Measurements from ENCODE around the gene NAV2. TPM values are rescaled to one million over a fixed set of nuclear protein-coding genes. Genes with fewer than 3 reads are reported as not detected.

Gene NAV2
- total RNA-seq, 1 experiment from 2014 or later: 22.7 TPM

GRCh38 chr11:20056109-20056949 lies 343.7 kb downstream of the NAV2 start:
- TF ChIP-seq TCF7L2 (IDR thresholded peaks at IDR 0.05; ENCODE audit: low read depth, low read length) (no peak), POLR2AphosphoS5 (IDR thresholded peaks at IDR 0.05; ENCODE audit: low read depth, low read length) (no peak), SIN3A (IDR thresholded peaks at IDR 0.05; ENCODE audit: borderline replicate concordance, insufficient read depth, low read depth, low read length) (no peak)
- TF ChIP-seq, protein P1, sequence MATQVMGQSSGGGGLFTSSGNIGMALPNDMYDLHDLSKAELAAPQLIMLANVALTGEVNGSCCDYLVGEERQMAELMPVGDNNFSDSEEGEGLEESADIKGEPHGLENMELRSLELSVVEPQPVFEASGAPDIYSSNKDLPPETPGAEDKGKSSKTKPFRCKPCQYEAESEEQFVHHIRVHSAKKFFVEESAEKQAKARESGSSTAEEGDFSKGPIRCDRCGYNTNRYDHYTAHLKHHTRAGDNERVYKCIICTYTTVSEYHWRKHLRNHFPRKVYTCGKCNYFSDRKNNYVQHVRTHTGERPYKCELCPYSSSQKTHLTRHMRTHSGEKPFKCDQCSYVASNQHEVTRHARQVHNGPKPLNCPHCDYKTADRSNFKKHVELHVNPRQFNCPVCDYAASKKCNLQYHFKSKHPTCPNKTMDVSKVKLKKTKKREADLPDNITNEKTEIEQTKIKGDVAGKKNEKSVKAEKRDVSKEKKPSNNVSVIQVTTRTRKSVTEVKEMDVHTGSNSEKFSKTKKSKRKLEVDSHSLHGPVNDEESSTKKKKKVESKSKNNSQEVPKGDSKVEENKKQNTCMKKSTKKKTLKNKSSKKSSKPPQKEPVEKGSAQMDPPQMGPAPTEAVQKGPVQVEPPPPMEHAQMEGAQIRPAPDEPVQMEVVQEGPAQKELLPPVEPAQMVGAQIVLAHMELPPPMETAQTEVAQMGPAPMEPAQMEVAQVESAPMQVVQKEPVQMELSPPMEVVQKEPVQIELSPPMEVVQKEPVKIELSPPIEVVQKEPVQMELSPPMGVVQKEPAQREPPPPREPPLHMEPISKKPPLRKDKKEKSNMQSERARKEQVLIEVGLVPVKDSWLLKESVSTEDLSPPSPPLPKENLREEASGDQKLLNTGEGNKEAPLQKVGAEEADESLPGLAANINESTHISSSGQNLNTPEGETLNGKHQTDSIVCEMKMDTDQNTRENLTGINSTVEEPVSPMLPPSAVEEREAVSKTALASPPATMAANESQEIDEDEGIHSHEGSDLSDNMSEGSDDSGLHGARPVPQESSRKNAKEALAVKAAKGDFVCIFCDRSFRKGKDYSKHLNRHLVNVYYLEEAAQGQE (IDR thresholded peaks at IDR 0.05; ENCODE audit: insufficient read depth in 1 of 2, low read depth in 2 of 2, low read length in 1 of 2): no peak
- TF ChIP-seq, protein P2, sequence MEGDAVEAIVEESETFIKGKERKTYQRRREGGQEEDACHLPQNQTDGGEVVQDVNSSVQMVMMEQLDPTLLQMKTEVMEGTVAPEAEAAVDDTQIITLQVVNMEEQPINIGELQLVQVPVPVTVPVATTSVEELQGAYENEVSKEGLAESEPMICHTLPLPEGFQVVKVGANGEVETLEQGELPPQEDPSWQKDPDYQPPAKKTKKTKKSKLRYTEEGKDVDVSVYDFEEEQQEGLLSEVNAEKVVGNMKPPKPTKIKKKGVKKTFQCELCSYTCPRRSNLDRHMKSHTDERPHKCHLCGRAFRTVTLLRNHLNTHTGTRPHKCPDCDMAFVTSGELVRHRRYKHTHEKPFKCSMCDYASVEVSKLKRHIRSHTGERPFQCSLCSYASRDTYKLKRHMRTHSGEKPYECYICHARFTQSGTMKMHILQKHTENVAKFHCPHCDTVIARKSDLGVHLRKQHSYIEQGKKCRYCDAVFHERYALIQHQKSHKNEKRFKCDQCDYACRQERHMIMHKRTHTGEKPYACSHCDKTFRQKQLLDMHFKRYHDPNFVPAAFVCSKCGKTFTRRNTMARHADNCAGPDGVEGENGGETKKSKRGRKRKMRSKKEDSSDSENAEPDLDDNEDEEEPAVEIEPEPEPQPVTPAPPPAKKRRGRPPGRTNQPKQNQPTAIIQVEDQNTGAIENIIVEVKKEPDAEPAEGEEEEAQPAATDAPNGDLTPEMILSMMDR (IDR thresholded peaks at IDR 0.05): no peak

GRCh38 chr11:20056950-20057943 lies 344.6 kb downstream of the NAV2 start:
- no peaks in the 10 kb centered on the region for H3K4me1 ChIP-seq (ENCODE audit: control insufficient read depth, insufficient read depth, low read length)
- CTCF ChIA-PET: interaction anchor here (0.6 kb wide), 1 partner anchor 742 kb away, joined by 3 read pairs; no protein-coding TSS in a partner anchor
- H3K27ac ChIP-seq (ENCODE audit: low read length): no peak overlapping the region

More at GRCh38 chr11:20056109-20056949, 343.7 kb downstream of the NAV2 start:
- intact Hi-C loops (cut with micrococcal nuclease; ENCODE audit: unreplicated experiment) (no loop called here), in situ Hi-C loops (cut with HindIII; ENCODE audit: low pct_unique_long_range_greater_than_20kb, low sequenced_read_pairs) (no loop called here)
- CTCF ChIA-PET: no interaction called here
- no peak for DNase-seq (ENCODE audit: low read depth, low spot score)
- Histone ChIP-seq H3K4me3 (ENCODE audit: low read depth in 2 of 2, low read length in 2 of 2) (no peak overlapping the region), H3K27me3 (ENCODE audit: control insufficient read depth, insufficient read depth, low read length) (no peaks in the 10 kb centered on the region), H3K4me1 (ENCODE audit: control insufficient read depth, insufficient read depth, low read length) (no peaks in the 10 kb centered on the region), H3K36me3 (ENCODE audit: control insufficient read depth, insufficient read depth, low read length) (no peaks in the 10 kb centered on the region; the same call in 1 of the 2 replicates), H3K9me3 (ENCODE audit: control insufficient read depth, insufficient read depth, low read depth, low read length) (no peaks in the 10 kb centered on the region), H3K27ac (ENCODE audit: low read length) (no peak overlapping the region)
- no TSS peak for BruUV-seq (replicated peaks)
- POLR2A ChIA-PET: no interaction called here
- ATAC-seq: no peak

More at GRCh38 chr11:20056950-20057943, 344.6 kb downstream of the NAV2 start:
- no peak for DNase-seq (ENCODE audit: low read depth, low spot score)
- intact Hi-C loops (cut with micrococcal nuclease; ENCODE audit: unreplicated experiment): no loop called here
- no peaks in the 10 kb centered on the region for H3K9me3 ChIP-seq (ENCODE audit: control insufficient read depth, insufficient read depth, low read depth, low read length)
- POLR2A ChIA-PET: no interaction called here
- BruUV-seq (replicated peaks): no TSS peak
- TF ChIP-seq TCF7L2 (IDR thresholded peaks at IDR 0.05; ENCODE audit: low read depth, low read length): no peak
- TF ChIP-seq, protein P1 (IDR thresholded peaks at IDR 0.05; ENCODE audit: insufficient read depth in 1 of 2, low read depth in 2 of 2, low read length in 1 of 2): no peak
- TF ChIP-seq, protein P2 (IDR thresholded peaks at IDR 0.05): no peak
- no peak for TF ChIP-seq POLR2AphosphoS5 (IDR thresholded peaks at IDR 0.05; ENCODE audit: low read depth, low read length)
- no peak for TF ChIP-seq SIN3A (IDR thresholded peaks at IDR 0.05; ENCODE audit: borderline replicate concordance, insufficient read depth, low read depth, low read length)
- in situ Hi-C loops (cut with HindIII; ENCODE audit: low pct_unique_long_range_greater_than_20kb, low sequenced_read_pairs): no loop called here
- H3K36me3 ChIP-seq (ENCODE audit: control insufficient read depth, insufficient read depth, low read length): no peaks in the 10 kb centered on the region; the same call in 1 of the 2 replicates
- H3K4me3 ChIP-seq (ENCODE audit: low read depth in 2 of 2, low read length in 2 of 2): no peak overlapping the region
- no peak for ATAC-seq
- no peaks in the 10 kb centered on the region for H3K27me3 ChIP-seq (ENCODE audit: control insufficient read depth, insufficient read depth, low read length)
